Caco-2 (cell line): Measurements from ENCODE around the gene PRMT3. TPM values are rescaled to one million over a fixed set of nuclear protein-coding genes. Genes with fewer than 3 reads are reported as not detected.

Experiments used
- BruUV-seq: library from RNA; stranded (reverse); fragments of 400-500 nt; replicated peaks from 2 replicates; lab custom pipeline; 2021; lab: Mats Ljungman, UMichigan
- CTCF ChIA-PET: fragments of 300-600 bp; sonication (Branson Sonifier 250); formaldehyde crosslinking; loops from one replicate; lab custom pipeline; 2022; ENCODE audit warnings: antibody characterized with exemption; lab: Charles Lee
- POLR2A ChIA-PET: fragments of 300-600 bp; sonication (Branson Sonifier 250); formaldehyde crosslinking; loops from one replicate; lab custom pipeline; 2022; ENCODE audit warnings: antibody characterized with exemption; lab: Charles Lee
- DNase-seq, 2 experiments: peaks; one replicate each; pipeline versions ENCODE4 v3.0.0 to v3.0.0-alpha.2; 2020 to 2022
- H3K27me3 ChIP-seq: replicated peaks from 2 replicates; pipeline ENCODE4 v1.6.0; 2011; ENCODE audit warnings: low read length; ENCODE audit not compliant: control insufficient read depth, insufficient read depth
- H3K36me3 ChIP-seq: 2 replicates; pipeline ENCODE4 v1.5.1; 2011; ENCODE audit warnings: low read length; ENCODE audit not compliant: control insufficient read depth, insufficient read depth
- H3K4me1 ChIP-seq: fragments of 250-450 bp; sonication (Bioruptor Pico); 2 replicates; pipeline ENCODE4 v1.5.1; 2020; ENCODE audit warnings: mild to moderate bottlenecking
- H3K4me3 ChIP-seq: 2 replicates; pipeline ENCODE4 v1.5.1; 2011; ENCODE audit warnings: low read depth, mild to moderate bottlenecking, control low read depth, low read length
- H3K9me3 ChIP-seq: fragments of 250-450 bp; sonication (Bioruptor Pico); 2 replicates; pipeline ENCODE4 v1.5.1; 2020; ENCODE audit warnings: mild to moderate bottlenecking, moderate library complexity
- H3K27ac Mint-ChIP-seq: one replicate; pipeline ENCODE4 v1.8.0; 2022; ENCODE audit warnings: mixed read lengths; ENCODE audit not compliant: unreplicated experiment
- H3K27me3 Mint-ChIP-seq: one replicate; pipeline ENCODE4 v1.8.0; 2022; ENCODE audit warnings: mixed read lengths; ENCODE audit not compliant: insufficient read depth, unreplicated experiment
- H3K36me3 Mint-ChIP-seq: one replicate; pipeline ENCODE4 v1.8.0; 2022; ENCODE audit warnings: mild to moderate bottlenecking, mixed read lengths; ENCODE audit not compliant: insufficient read depth, unreplicated experiment
- H3K4me1 Mint-ChIP-seq: one replicate; pipeline ENCODE4 v1.8.0; 2022; ENCODE audit warnings: low read depth, mixed read lengths; ENCODE audit not compliant: unreplicated experiment
- H3K4me3 Mint-ChIP-seq: one replicate; pipeline ENCODE4 v1.8.0; 2022; ENCODE audit warnings: mild to moderate bottlenecking, moderate library complexity, mixed read lengths; ENCODE audit not compliant: unreplicated experiment
- H3K9me3 Mint-ChIP-seq: one replicate; pipeline ENCODE4 v1.8.0; 2022; ENCODE audit warnings: mixed read lengths; ENCODE audit not compliant: unreplicated experiment
- CTCF ChIP-seq, 2 experiments: fragments of 200-600 bp in 1 of 2; IDR thresholded peaks; 1 replicate in 1 of 2; 2 replicates in 1 of 2; pipeline versions ENCODE4 v1.5.1 to v1.8.0; 2011 to 2022; ENCODE audit warnings: antibody characterized with exemption in 1 of 2, control low read depth in 1 of 2, inconsistent platforms in 1 of 2, low read depth in 1 of 2, low read length in 1 of 2, mild to moderate bottlenecking in 1 of 2, moderate library complexity in 1 of 2; ENCODE audit not compliant: insufficient read depth in 1 of 2, severe bottlenecking in 1 of 2, unreplicated experiment in 1 of 2
- intact Hi-C: fragments of 100-400 bp; cut with micrococcal nuclease; formaldehyde crosslinking; loops from one replicate; pipeline ENCODE4 v1.10.0; 2022; ENCODE audit not compliant: unreplicated experiment
- total RNA-seq: library from RNA; stranded (reverse); gene quantifications from 2 replicates; pipeline ENCODE4 v1.2.3, GENCODE V29; 2022

The PRMT3 gene
- total RNA-seq, 1 experiment from 2014 or later: 26.1 TPM

GRCh38 chr11:20438637-20439036, 51.1 kb downstream of the PRMT3 start:
- POLR2A ChIA-PET: no interaction called here
- Mint-ChIP-seq H3K27ac (no peak overlapping the region), H3K36me3 (peaks cover 18% of the 10 kb centered on the region), H3K4me3 (no peak overlapping the region), H3K9me3 (no peaks in the 10 kb centered on the region), H3K27me3 (no peaks in the 10 kb centered on the region), H3K4me1 (no peaks in the 10 kb centered on the region)
- Histone ChIP-seq H3K36me3 (no peaks in the 10 kb centered on the region), H3K4me3 (no peak overlapping the region), H3K4me1 (no peaks in the 10 kb centered on the region), H3K27me3 (no peaks in the 10 kb centered on the region), H3K9me3 (no peaks in the 10 kb centered on the region)
- DNase-seq: no peak
- intact Hi-C loops: no loop called here
- no TSS peak for BruUV-seq
- CTCF ChIA-PET: no interaction called here
- no peak for TF ChIP-seq CTCF (IDR thresholded peaks at IDR 0.05; ENCODE audit: insufficient read depth in 1 of 2, low read depth in 1 of 2, low read length in 1 of 2, severe bottlenecking in 1 of 2, unreplicated experiment in 1 of 2)

GRCh38 chr11:20443596-20443995, 56.1 kb downstream of the PRMT3 start:
- intact Hi-C loops: loop anchor here (1.0 to 2.0 kb wide), 3 partner anchors 47 to 315 kb away; no protein-coding TSS in a partner anchor
- H3K9me3 ChIP-seq: no peaks in the 10 kb centered on the region
- BruUV-seq: no TSS peak
- H3K36me3 ChIP-seq: no peaks in the 10 kb centered on the region
- POLR2A ChIA-PET: no interaction called here
- H3K9me3 Mint-ChIP-seq: no peaks in the 10 kb centered on the region
- H3K27me3 ChIP-seq: no peaks in the 10 kb centered on the region
- no peaks in the 10 kb centered on the region for H3K4me1 ChIP-seq
- H3K4me3 ChIP-seq: no peak overlapping the region
- H3K27me3 Mint-ChIP-seq: no peaks in the 10 kb centered on the region
- H3K4me3 Mint-ChIP-seq: no peak overlapping the region
- TF ChIP-seq CTCF (IDR thresholded peaks at IDR 0.05; ENCODE audit: insufficient read depth in 1 of 2, low read depth in 1 of 2, low read length in 1 of 2, severe bottlenecking in 1 of 2, unreplicated experiment in 1 of 2): peak; percentile 25 to 50
- H3K36me3 Mint-ChIP-seq: no peaks in the 10 kb centered on the region
- H3K4me1 Mint-ChIP-seq: no peaks in the 10 kb centered on the region
- H3K27ac Mint-ChIP-seq: no peak overlapping the region
- peak in 1 of 2 experiments; percentile 11 for DNase-seq
- CTCF ChIA-PET: interaction anchor here (0.6 to 1.2 kb wide), 4 partner anchors 46 to 166 kb away, joined by 3 to 6 read pairs (median 4); no protein-coding TSS in a partner anchor

GRCh38 chr11:20444535-20444934, 57.0 kb downstream of the PRMT3 start:
- no peaks in the 10 kb centered on the region for H3K27me3 ChIP-seq
- no peaks in the 10 kb centered on the region for H3K27me3 Mint-ChIP-seq
- H3K4me1 Mint-ChIP-seq: no peaks in the 10 kb centered on the region
- DNase-seq: no peak
- H3K36me3 ChIP-seq: no peaks in the 10 kb centered on the region
- intact Hi-C loops: no loop called here
- no TSS peak for BruUV-seq
- H3K36me3 Mint-ChIP-seq: no peaks in the 10 kb centered on the region
- ChIA-PET POLR2A (no interaction called here), CTCF (interaction anchor here (1.2 kb wide), 2 partner anchors 47 to 56 kb away, joined by 3 to 6 read pairs; no protein-coding TSS in a partner anchor)
- H3K4me1 ChIP-seq: no peaks in the 10 kb centered on the region
- no peaks in the 10 kb centered on the region for H3K9me3 ChIP-seq
- no peak overlapping the region for H3K27ac Mint-ChIP-seq
- H3K4me3 ChIP-seq: no peak overlapping the region
- TF ChIP-seq CTCF (IDR thresholded peaks at IDR 0.05; ENCODE audit: insufficient read depth in 1 of 2, low read depth in 1 of 2, low read length in 1 of 2, severe bottlenecking in 1 of 2, unreplicated experiment in 1 of 2): no peak
- no peak overlapping the region for H3K4me3 Mint-ChIP-seq
- no peaks in the 10 kb centered on the region for H3K9me3 Mint-ChIP-seq
